HCT116 (cell line): ENCODE data around the gene GNS. TPM values are rescaled to one million over a fixed set of nuclear protein-coding genes. Genes with fewer than 3 reads are reported as not detected.

Experiments
- ATAC-seq: fragments of 200-7000 bp; cut with Tn5 transposase; 2 replicates; pipeline ENCODE4 v1.9.1; 2020; ENCODE audit warnings: mild to moderate bottlenecking, moderate library complexity
- BruUV-seq: library from RNA; stranded (reverse); fragments of 400-500 nt; replicated peaks from 2 replicates; lab custom pipeline; 2021; lab: Mats Ljungman, UMichigan
- CTCF ChIA-PET: fragments of 300-600 bp; sonication (Branson Sonifier 250); formaldehyde crosslinking; loops from one replicate; lab custom pipeline; 2021; ENCODE audit warnings: antibody characterized with exemption; lab: Charles Lee
- POLR2A ChIA-PET: fragments of 300-600, 350-600 bp; sonication (Branson Sonifier 250); formaldehyde crosslinking; loops from one replicate; lab custom pipeline; 2021; ENCODE audit warnings: antibody characterized with exemption; lab: Charles Lee
- RAD21 ChIA-PET, 2 experiments: fragments of 300-600 bp; sonication (Branson Sonifier 250); formaldehyde crosslinking; loops; one replicate each; lab custom pipeline; 2023; ENCODE audit warnings: low total read pairs in 2 of 2; ENCODE audit not compliant: uncharacterized antibody in 2 of 2, unreplicated experiment in 2 of 2, low non-redundant PET in 1 of 2; lab: Charles Lee
- DNase-seq: peaks from one replicate; pipeline ENCODE4 v3.0.0-alpha.2; 2010; ENCODE audit warnings: low read depth, low spot score
- H2AFZ ChIP-seq: fragments of 200-600 bp; shearing (Covaris generic), sonication (generic); 2 replicates; pipeline ENCODE4 v1.6.1; 2017; ENCODE audit warnings: low read depth, mixed run types, mixed read lengths, antibody characterized with exemption, low read length; ENCODE audit not compliant: poor library complexity, severe bottlenecking
- H3K27ac ChIP-seq: 2 replicates; pipeline ENCODE4 v1.5.1; 2012; ENCODE audit warnings: low read depth, low read length
- H3K27me3 ChIP-seq: fragments of 200-600 bp; sonication (generic); 2 replicates; pipeline ENCODE4 v1.6.1; 2016; ENCODE audit warnings: mixed run types, low read length, mixed read lengths; ENCODE audit not compliant: insufficient read depth
- H3K36me3 ChIP-seq, 2 experiments: fragments of 200-500 bp in 1 of 2; fragments of 200-600 bp in 1 of 2; sonication (Bioruptor generic) in 1 of 2; sonication (generic) in 1 of 2; 2 replicates each; pipeline versions ENCODE4 v1.5.1 to v1.6.1; 2014 to 2016; ENCODE audit warnings: low read length in 2 of 2, inconsistent platforms in 1 of 2, mixed read lengths in 1 of 2, mixed run types in 1 of 2; ENCODE audit not compliant: insufficient read depth in 2 of 2, control insufficient read depth in 1 of 2
- H3K4me1 ChIP-seq, 2 experiments: fragments of 200-600 bp in 1 of 2; sonication (generic) in 1 of 2; 2 replicates each; pipeline versions ENCODE4 v1.5.1 to v1.6.1; 2012 to 2017; ENCODE audit warnings: low read length in 2 of 2, inconsistent platforms in 1 of 2, mild to moderate bottlenecking in 1 of 2, mixed read lengths in 1 of 2, mixed run types in 1 of 2, moderate library complexity in 1 of 2; ENCODE audit not compliant: insufficient read depth in 2 of 2, control insufficient read depth in 1 of 2
- H3K4me2 ChIP-seq: fragments of 200-600 bp; sonication (generic); 2 replicates; pipeline ENCODE4 v1.6.1; 2017; ENCODE audit warnings: mixed run types, low read length, mixed read lengths
- H3K4me3 ChIP-seq, 2 experiments: fragments of 200-600 bp in 1 of 2; sonication (generic) in 1 of 2; replicated peaks in 1 of 2; 2 replicates each; pipeline ENCODE4 v1.5.1; 2011 to 2016; ENCODE audit warnings: low read length in 2 of 2, control low read depth in 1 of 2, low read depth in 1 of 2, mild to moderate bottlenecking in 1 of 2, mixed read lengths in 1 of 2, mixed run types in 1 of 2
- H3K79me2 ChIP-seq: fragments of 200-600 bp; sonication (generic); 2 replicates; pipeline ENCODE4 v1.6.1; 2017; ENCODE audit warnings: mild to moderate bottlenecking, mixed run types, low read length, moderate library complexity, mixed read lengths; ENCODE audit not compliant: insufficient read depth
- H3K9ac ChIP-seq: fragments of 200-600 bp; sonication (generic); 2 replicates; pipeline ENCODE4 v1.6.1; 2016; ENCODE audit warnings: low read length, mixed read lengths
- H3K9me2 ChIP-seq: fragments of 200-600 bp; sonication (generic), shearing (Covaris generic); 2 replicates; pipeline ENCODE4 v1.6.1; 2017; ENCODE audit warnings: mixed run types, mild to moderate bottlenecking, moderate library complexity; ENCODE audit not compliant: insufficient read depth
- H3K9me3 ChIP-seq, 2 experiments: fragments of 200-500 bp in 1 of 2; fragments of 200-600 bp in 1 of 2; sonication (Bioruptor generic) in 1 of 2; sonication (generic) in 1 of 2; 2 replicates each; pipeline ENCODE4 v1.6.1; 2014 to 2017; ENCODE audit warnings: low read length in 2 of 2, mixed read lengths in 2 of 2, inconsistent platforms in 1 of 2, low read depth in 1 of 2, mild to moderate bottlenecking in 1 of 2, mixed run types in 1 of 2, moderate library complexity in 1 of 2; ENCODE audit not compliant: control insufficient read depth in 1 of 2, insufficient read depth in 1 of 2
- H4K20me1 ChIP-seq: fragments of 200-600 bp; sonication (generic), shearing (Covaris generic); 2 replicates; pipeline ENCODE4 v1.6.1; 2017; ENCODE audit warnings: mixed run types, mild to moderate bottlenecking, moderate library complexity; ENCODE audit not compliant: insufficient read depth
- CBX3 ChIP-seq: IDR thresholded peaks from 2 replicates; pipeline ENCODE4 v1.6.1; 2012; ENCODE audit warnings: low read depth
- CEBPB ChIP-seq: IDR thresholded peaks from 2 replicates; pipeline ENCODE4 v1.6.1; 2012; ENCODE audit warnings: low read depth
- EGR1 ChIP-seq: IDR thresholded peaks from 2 replicates; pipeline ENCODE4 v1.6.1; 2012; ENCODE audit warnings: low read depth
- EZH2 ChIP-seq: fragments of 200-600 bp; sonication (generic); IDR thresholded peaks from 2 replicates; pipeline ENCODE4 v1.6.1; 2017; ENCODE audit warnings: antibody characterized with exemption, mixed run types
- EZH2phosphoT487 ChIP-seq: fragments of 200-600 bp; IDR thresholded peaks from 2 replicates; pipeline ENCODE4 v1.6.1; 2018; ENCODE audit warnings: antibody characterized with exemption, borderline replicate concordance
- JUND ChIP-seq: IDR thresholded peaks from 2 replicates; pipeline ENCODE4 v1.6.1; 2012
- POLR2AphosphoS5 ChIP-seq: IDR thresholded peaks from 2 replicates; pipeline ENCODE4 v1.6.1; 2011; ENCODE audit warnings: mild to moderate bottlenecking, low read depth, low read length, moderate library complexity
- SIN3A ChIP-seq: IDR thresholded peaks from 2 replicates; pipeline ENCODE4 v1.6.1; 2012; ENCODE audit warnings: low read depth
- SRF ChIP-seq: IDR thresholded peaks from 2 replicates; pipeline ENCODE4 v1.6.1; 2012; ENCODE audit warnings: low read depth
- TCF7L2 ChIP-seq: IDR thresholded peaks from 2 replicates; pipeline ENCODE4 v1.7.0; 2011; ENCODE audit warnings: borderline replicate concordance, inconsistent platforms; ENCODE audit not compliant: insufficient read depth, insufficient read length; ENCODE audit errors: extremely low read depth
- YY1 ChIP-seq: IDR thresholded peaks from 2 replicates; pipeline ENCODE4 v1.6.1; 2011; ENCODE audit warnings: low read length, low read depth, moderate library complexity, mild to moderate bottlenecking; ENCODE audit not compliant: insufficient replicate concordance; ENCODE audit errors: extremely low read depth
- ZNF274 ChIP-seq: fragments of 200-500 bp; sonication (Bioruptor generic); IDR thresholded peaks from 2 replicates; pipeline ENCODE4 v1.6.1; 2014; ENCODE audit warnings: mild to moderate bottlenecking, low read depth, low read length, inconsistent platforms
- intact Hi-C: fragments of 100-400 bp; cut with micrococcal nuclease; formaldehyde crosslinking; loops from 2 replicates; pipeline ENCODE4 v1.10.0; 2022
- total RNA-seq: library from RNA; stranded (reverse); gene quantifications from one replicate; pipeline ENCODE4 v1.2.1, GENCODE V29; 2021; ENCODE audit not compliant: unreplicated experiment
- TF ChIP-seq, protein P1 (sequence below): IDR thresholded peaks from 2 replicates; pipeline ENCODE4 v1.6.1; 2012
- TF ChIP-seq, protein P2 (sequence below): IDR thresholded peaks from 2 replicates; pipeline ENCODE4 v1.6.1; 2012; ENCODE audit warnings: low read depth
- TF ChIP-seq, protein P3 (sequence below): IDR thresholded peaks from 2 replicates; pipeline ENCODE4 v1.6.1; 2011; ENCODE audit warnings: mild to moderate bottlenecking, low read length, moderate library complexity; ENCODE audit not compliant: insufficient replicate concordance; ENCODE audit errors: extremely low read depth

Gene GNS
- total RNA-seq, 1 experiment from 2014 or later = 45.7 TPM

GRCh38 chr12:64796205-64796845 is 37.1 kb upstream of the GNS start (continued):
- TF ChIP-seq, protein P1, sequence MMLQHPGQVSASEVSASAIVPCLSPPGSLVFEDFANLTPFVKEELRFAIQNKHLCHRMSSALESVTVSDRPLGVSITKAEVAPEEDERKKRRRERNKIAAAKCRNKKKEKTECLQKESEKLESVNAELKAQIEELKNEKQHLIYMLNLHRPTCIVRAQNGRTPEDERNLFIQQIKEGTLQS = no peak
- TF ChIP-seq TCF7L2 (no peak), YY1 (no peak), POLR2AphosphoS5 (no peak)
- TF ChIP-seq, all 23 proteins: peak for 7

GRCh38 chr12:64794305-64794704 is 35.1 kb upstream of the GNS start:
- no peaks in the 10 kb centered on the region; a peak in 1 of 4 replicates for H3K36me3 ChIP-seq
- BruUV-seq = no TSS peak
- TF ChIP-seq, protein P2, sequence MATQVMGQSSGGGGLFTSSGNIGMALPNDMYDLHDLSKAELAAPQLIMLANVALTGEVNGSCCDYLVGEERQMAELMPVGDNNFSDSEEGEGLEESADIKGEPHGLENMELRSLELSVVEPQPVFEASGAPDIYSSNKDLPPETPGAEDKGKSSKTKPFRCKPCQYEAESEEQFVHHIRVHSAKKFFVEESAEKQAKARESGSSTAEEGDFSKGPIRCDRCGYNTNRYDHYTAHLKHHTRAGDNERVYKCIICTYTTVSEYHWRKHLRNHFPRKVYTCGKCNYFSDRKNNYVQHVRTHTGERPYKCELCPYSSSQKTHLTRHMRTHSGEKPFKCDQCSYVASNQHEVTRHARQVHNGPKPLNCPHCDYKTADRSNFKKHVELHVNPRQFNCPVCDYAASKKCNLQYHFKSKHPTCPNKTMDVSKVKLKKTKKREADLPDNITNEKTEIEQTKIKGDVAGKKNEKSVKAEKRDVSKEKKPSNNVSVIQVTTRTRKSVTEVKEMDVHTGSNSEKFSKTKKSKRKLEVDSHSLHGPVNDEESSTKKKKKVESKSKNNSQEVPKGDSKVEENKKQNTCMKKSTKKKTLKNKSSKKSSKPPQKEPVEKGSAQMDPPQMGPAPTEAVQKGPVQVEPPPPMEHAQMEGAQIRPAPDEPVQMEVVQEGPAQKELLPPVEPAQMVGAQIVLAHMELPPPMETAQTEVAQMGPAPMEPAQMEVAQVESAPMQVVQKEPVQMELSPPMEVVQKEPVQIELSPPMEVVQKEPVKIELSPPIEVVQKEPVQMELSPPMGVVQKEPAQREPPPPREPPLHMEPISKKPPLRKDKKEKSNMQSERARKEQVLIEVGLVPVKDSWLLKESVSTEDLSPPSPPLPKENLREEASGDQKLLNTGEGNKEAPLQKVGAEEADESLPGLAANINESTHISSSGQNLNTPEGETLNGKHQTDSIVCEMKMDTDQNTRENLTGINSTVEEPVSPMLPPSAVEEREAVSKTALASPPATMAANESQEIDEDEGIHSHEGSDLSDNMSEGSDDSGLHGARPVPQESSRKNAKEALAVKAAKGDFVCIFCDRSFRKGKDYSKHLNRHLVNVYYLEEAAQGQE = no peak
- no peak for TF ChIP-seq SIN3A
- TF ChIP-seq EGR1 = no peak
- no peak for TF ChIP-seq EZH2phosphoT487
- TF ChIP-seq SRF = no peak
- no peak for TF ChIP-seq YY1
- no peak for TF ChIP-seq JUND
- no peak for TF ChIP-seq TCF7L2
- TF ChIP-seq POLR2AphosphoS5 = no peak
- no peak for TF ChIP-seq CEBPB
- TF ChIP-seq, protein P3, sequence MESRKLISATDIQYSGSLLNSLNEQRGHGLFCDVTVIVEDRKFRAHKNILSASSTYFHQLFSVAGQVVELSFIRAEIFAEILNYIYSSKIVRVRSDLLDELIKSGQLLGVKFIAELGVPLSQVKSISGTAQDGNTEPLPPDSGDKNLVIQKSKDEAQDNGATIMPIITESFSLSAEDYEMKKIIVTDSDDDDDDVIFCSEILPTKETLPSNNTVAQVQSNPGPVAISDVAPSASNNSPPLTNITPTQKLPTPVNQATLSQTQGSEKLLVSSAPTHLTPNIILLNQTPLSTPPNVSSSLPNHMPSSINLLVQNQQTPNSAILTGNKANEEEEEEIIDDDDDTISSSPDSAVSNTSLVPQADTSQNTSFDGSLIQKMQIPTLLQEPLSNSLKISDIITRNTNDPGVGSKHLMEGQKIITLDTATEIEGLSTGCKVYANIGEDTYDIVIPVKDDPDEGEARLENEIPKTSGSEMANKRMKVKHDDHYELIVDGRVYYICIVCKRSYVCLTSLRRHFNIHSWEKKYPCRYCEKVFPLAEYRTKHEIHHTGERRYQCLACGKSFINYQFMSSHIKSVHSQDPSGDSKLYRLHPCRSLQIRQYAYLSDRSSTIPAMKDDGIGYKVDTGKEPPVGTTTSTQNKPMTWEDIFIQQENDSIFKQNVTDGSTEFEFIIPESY = no peak
- TF ChIP-seq CBX3 = no peak
- no peak for TF ChIP-seq ZNF274
- TF ChIP-seq EZH2 = no peak
- DNase-seq (no peak), ATAC-seq (no peak)
- ChIA-PET CTCF (interaction anchor here (0.6 kb wide), 1 partner anchor 8 kb away, joined by 3 read pairs; no protein-coding TSS in a partner anchor), POLR2A (no interaction called here), RAD21 (no interaction called here)
- no peak overlapping the region for H3K4me3 ChIP-seq
- H3K9me3 ChIP-seq = no peaks in the 10 kb centered on the region
- peaks cover 43% of the 10 kb centered on the region for H3K79me2 ChIP-seq
- H3K9ac ChIP-seq = no peak overlapping the region
- intact Hi-C loops = no loop called here
- H3K27ac ChIP-seq = no peak overlapping the region
- no peaks in the 10 kb centered on the region for H3K27me3 ChIP-seq
- H2AFZ ChIP-seq = no peak overlapping the region
- H4K20me1 ChIP-seq = no peaks in the 10 kb centered on the region; the same call in 1 of the 2 replicates
- H3K4me2 ChIP-seq = no peak overlapping the region
- H3K4me1 ChIP-seq = peaks cover 0 to 8% of the 10 kb centered on the region in 2 experiments; a peak in 2 of 4 replicates
- no peaks in the 10 kb centered on the region for H3K9me2 ChIP-seq
